GM21360 (cell line): ENCODE measurements around the gene AP3B1.

ENCODE experiments used
- ATAC-seq: cut with Tn5 transposase; IDR thresholded peaks from one replicate; pipeline ENCODE4 v1.9.1; 2021; ENCODE audit warnings: mild to moderate bottlenecking, moderate library complexity; ENCODE audit not compliant: unreplicated experiment

AP3B1 gene

GRCh38 chr5:77985247-77985646, 309.3 kb downstream of the AP3B1 start:
- no peak for ATAC-seq

DNA sequence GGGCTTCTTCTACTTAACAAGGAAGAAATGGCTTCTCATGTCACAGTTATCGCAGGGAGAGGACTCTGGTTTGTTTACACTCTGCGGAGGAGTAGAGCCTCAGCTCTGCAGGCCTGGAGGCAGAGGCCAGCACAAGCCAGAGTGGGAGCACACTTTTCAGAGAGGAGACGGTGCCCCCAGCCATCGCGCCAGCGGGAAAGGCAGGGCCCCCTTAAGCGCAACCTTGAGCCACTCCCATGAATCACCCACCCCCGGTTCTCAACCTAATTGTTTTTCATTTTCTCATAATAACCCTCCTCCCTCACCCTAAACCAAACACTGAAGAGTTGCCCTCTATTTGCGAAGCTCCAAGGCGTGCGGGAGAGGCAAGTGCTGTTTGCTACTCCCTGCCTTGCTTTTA, 309.9 kb downstream of the AP3B1 start:
- no peak for ATAC-seq

DNA sequence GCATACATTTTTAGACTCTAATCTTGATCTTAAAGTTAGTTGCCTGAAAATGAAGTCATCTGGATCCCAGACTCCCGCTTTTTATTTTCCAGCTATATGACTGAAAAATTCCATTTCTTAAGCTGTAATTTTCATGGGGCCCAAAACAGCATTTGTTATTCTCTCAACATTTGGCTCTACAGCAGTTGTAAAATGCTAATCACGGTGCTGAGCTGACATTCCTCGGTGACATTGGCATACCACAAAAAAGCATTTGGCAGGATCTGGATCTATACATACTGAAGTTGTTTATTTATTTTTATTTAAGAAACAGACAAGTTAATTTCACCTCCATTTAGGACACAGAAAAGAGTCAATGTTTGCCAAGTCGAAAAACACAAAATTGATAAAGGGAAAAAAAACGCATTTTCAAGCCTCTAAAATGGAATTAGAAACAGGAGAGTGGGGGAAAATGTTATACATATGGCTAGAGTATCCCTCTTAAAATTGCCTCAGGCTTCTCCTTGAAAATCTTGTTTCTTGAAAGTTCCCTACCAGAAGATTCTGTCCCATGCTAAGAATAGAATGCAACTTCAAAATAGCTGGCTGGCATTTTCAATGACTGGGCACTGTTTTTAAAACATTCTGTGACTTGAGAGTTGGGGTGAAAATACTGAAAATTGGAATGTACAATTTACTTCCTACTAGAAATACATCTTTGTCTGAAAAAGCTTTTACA, 310.9 kb downstream of the AP3B1 start:
- no peak for ATAC-seq

- no peak for ATAC-seq
Observed at GRCh38 chr5:77981820-77982219, 312.7 kb downstream of the AP3B1 start.

DNA sequence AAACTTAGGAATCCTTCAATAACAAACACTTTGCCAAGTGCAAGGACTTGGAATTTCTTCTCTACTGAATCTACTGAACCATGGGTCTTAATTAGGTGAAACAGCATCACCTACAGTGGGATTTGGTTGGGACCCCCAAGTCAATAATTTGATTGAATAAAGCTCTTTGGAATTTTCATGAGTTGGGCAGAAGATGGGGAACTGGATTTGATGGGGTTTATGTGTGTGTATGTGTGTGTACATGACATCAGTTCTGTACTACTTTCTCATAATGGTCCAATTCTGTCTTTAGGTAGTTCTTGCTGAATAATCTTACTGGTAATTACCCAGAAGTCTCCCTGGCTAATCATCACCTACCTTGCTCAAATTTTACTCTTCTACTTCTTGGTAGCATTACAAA, 319.9 kb downstream of the AP3B1 start:
- no peak for ATAC-seq

- ATAC-seq: no peak
Observed at GRCh38 chr5:77973253-77973609, 321.3 kb downstream of the AP3B1 start.

DNA sequence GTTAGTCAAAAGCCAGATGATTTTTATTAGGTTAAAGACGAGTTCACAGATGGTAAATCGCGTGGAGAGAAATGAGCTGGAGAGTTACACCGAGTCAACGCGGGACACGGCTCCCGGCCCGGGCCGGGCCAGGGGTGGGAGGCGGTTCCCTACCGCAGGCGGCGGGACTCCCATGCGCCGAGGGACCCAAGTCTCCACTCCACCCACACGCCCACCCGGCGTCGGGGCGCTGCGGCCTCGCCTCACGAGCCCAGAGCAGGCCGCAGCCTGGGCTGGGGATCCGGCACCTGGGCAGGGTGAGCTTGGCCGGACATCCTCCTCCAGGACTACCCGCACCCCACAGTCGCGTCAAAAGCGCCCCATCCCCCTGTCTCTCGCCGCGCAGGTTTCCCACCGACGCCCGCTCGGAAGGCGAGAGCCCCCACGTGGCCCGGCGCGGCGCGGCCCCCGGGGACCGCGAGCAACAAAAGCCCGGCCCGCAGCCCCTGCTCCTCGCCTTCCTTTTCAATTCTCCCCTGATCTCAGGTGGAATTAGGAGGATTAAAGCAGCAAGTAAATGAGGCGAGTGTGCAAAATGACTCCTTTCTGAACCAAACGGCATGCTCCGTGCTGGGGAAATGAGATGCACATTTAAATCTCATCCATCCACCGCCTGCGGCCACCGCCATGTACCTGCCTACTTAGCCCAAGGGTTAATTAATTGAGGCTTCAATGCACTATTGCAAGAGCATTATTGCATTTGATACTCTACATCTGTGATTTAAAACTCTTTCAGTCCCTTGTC, 321.8 kb downstream of the AP3B1 start:
- ATAC-seq: peak; percentile 66

- peak; percentile 18 for ATAC-seq
Observed at GRCh38 chr5:77971776-77972468, 322.6 kb downstream of the AP3B1 start.

DNA sequence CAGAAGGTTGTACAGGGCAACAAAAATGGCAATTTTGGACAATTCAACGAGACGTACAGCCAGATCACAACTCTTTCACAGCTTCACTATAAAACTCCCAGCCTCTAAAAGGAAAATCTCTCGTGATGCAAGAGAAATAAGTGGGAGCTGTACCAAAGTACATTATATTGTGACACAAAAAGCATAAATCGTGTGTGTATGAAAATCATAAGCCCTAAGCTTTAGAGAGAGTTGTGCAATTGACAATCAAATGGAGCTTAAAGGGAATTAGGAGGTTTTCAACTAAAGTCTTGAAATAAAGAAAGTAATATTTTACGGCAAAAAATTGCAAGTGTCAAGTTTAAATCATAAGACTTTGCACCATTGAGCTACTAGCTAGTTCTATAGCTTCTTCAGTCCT, 323.6 kb downstream of the AP3B1 start:
- no peak for ATAC-seq

- no peak for ATAC-seq
Observed at GRCh38 chr5:77963795-77964194, 330.7 kb downstream of the AP3B1 start.

DNA sequence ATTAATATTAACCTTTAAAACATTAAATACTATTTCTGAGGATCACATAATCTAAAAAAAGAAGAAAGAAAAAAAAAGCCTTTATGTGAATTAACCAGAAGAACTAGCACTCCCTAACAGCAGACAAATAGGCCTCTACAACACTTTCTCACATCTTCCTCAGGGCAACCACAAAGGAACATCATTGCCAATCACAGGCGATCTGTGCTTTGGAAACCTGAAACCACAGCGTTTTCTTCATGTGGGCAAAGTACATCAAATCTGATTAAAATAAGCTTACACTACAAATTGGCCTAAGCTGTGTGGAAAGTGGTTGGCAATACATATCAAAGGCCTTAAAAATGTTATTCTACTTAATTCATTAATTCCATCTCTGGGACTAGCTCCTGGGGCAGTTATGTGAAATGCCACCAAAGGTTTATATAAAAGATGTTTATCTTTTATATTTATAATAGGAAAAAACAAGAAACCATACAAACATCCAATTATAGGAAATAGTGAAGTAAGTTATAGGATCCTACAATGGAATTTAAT, 333.6 kb downstream of the AP3B1 start:
- no peak for ATAC-seq

DNA sequence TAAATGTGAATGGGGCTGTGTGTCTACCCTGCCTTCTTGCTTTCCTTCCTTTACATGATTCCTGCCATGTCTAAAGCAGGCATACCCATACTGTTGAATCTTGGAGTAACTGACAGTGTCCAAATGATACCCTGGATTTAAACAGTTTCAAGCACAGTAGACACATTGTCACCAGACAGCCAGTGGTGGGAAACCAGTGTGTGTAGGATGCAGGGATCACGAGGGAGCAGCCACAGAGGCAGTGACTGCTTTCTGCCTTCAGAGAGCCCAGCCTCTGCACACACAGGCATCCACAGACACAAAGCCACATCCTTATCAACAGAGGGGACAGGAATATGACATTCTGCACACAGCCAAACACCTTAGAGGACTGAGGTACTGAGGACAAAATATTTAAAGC, 334.2 kb downstream of the AP3B1 start:
- ATAC-seq: no peak

DNA sequence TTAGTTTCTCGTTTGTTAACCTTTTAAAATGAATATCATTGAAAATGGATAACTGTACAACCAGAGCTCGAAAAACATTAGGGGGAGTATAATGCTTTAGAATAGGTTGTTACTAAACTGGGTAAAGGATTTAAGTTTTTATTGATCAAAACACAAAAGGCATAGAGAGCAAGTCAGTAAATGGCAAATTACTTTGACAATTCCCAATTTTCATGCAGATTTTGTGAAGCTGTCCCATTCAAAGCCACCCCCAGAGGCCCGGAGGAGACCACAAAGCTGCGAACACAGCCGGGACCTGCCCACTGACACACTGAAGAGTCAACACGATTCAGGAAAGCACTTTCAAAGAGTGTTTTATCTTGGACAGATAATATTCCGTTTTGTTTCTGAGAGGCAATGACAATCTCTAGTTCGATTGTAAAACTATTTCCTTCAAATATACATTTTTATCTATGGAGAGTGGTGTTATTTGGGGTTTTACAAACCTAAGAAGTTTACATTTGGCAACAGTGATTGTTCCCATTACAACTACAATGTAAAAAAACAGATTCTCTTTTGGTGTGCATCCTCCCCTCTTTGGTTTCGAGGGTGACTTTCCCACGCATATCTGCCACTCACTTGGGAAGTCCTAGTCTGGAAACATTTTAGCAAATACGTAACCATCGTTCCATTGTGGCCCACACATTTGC, 335.7 kb downstream of the AP3B1 start:
- ATAC-seq: no peak

- no peak for ATAC-seq
Observed at GRCh38 chr5:77957931-77958521, 336.5 kb downstream of the AP3B1 start.

- no peak for ATAC-seq
Observed at GRCh38 chr5:77957516-77957915, 337.0 kb downstream of the AP3B1 start.

DNA sequence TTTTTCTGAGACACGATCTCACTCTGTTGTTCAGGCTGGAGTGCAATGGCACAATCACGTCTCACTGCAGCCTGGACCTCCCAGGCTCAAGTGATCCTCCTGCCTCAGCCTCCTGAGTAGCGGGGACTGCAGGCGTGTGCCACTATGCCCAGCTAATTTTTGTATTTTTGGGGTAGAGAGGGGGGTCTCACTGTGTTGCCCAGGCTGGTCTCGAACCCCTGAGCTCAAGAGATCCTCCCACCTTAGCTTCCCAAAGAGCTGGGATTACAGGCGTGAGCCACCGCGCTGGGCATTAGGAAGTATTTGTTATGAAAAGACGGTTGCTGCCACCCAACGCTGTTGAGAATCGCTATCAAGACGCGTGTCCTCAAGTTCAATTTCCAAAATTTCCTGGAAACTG, 337.4 kb downstream of the AP3B1 start:
- no peak for ATAC-seq

GRCh38 chr5:77955577-77955976, 338.9 kb downstream of the AP3B1 start:
- ATAC-seq: no peak

DNA sequence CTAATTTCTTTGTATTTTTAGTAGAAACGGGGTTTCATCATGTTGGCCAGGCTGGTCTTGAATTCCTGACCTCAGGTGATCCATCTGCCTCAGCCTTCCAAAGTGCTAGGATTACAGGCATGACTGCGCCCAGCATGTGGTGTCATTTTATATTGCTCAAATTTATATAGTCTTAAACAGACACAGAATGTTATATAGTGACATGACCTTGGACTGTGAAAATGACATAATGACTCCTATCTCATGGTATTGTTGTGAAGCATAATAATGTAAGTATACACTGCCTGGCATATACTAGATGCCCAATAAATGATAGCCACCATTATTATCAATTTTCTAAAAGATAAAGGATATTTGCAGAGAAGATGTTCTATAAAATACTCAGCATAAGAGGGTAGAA, 341.1 kb downstream of the AP3B1 start:
- ATAC-seq: no peak

DNA sequence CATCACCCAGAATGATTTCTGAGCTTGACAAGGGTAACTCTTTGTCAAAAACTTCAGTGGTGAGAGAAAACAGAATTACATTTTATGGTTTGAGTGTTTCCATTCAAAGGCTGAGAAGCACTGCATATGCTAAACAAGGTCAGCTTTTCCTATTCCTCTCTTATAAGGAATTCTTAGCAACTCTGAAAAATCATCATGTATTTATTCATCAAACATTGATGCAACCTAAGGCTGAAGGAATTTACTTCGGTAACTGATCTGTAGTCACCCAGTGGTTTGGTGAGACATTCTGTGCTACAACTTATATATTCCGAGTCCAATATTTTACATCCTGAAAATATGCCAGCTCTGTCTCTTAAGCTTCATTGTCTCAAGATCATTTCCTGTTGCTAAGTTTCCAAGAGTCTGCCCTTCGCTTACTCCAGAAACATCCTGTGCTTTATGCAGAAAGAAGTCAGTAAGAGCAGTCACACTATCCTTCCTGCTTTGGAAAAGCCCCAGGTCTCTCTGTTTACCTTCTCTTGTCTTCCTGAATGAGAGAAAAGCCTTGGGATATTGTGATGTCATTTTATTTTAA, 341.8 kb downstream of the AP3B1 start:
- ATAC-seq: no peak
